Smooth muscle cell (in vitro differentiated cells): ENCODE results near the gene FADS6. TPM values are rescaled to one million over a fixed set of nuclear protein-coding genes. Genes with fewer than 3 reads are reported as not detected.

Experiments used
- DNase-seq: peaks from one replicate; lab custom pipeline; 2025; ENCODE audit not compliant: unreplicated experiment; lab: John Stamatoyannopoulos, UW
- H2AFZ ChIP-seq: fragments of 200-600 bp; sonication (generic); 2 replicates; pipeline ENCODE4 v1.6.0; 2016; ENCODE audit warnings: antibody characterized with exemption, low read depth, mild to moderate bottlenecking
- H3F3A ChIP-seq: fragments of 200-600 bp; sonication (generic); 2 replicates; pipeline ENCODE4 v1.6.0; 2017; ENCODE audit warnings: antibody characterized with exemption, low read depth
- H3K27ac ChIP-seq: fragments of 200-600 bp; sonication (generic); 2 replicates; pipeline ENCODE4 v1.5.1; 2016; ENCODE audit warnings: low read depth, mild to moderate bottlenecking
- H3K27me3 ChIP-seq: fragments of 200-600 bp; sonication (generic); 2 replicates; pipeline ENCODE4 v1.6.1; 2016; ENCODE audit warnings: low read depth, mild to moderate bottlenecking
- H3K36me3 ChIP-seq: fragments of 200-600 bp; sonication (generic); 2 replicates; pipeline ENCODE4 v1.5.1; 2016; ENCODE audit warnings: low read depth
- H3K4me1 ChIP-seq: fragments of 200-600 bp; sonication (generic); 2 replicates; pipeline ENCODE4 v1.5.1; 2016; ENCODE audit warnings: low read depth
- H3K4me2 ChIP-seq: fragments of 200-600 bp; sonication (generic); 2 replicates; pipeline ENCODE4 v1.6.0; 2016; ENCODE audit warnings: mild to moderate bottlenecking
- H3K4me3 ChIP-seq: fragments of 200-600 bp; sonication (generic); 2 replicates; pipeline ENCODE4 v1.5.1; 2016; ENCODE audit warnings: mild to moderate bottlenecking
- H3K79me2 ChIP-seq: fragments of 200-600 bp; sonication (generic); 2 replicates; pipeline ENCODE4 v1.6.0; 2016; ENCODE audit warnings: low read depth, mild to moderate bottlenecking
- H3K9ac ChIP-seq: fragments of 200-600 bp; sonication (generic); 2 replicates; pipeline ENCODE4 v1.6.0; 2016; ENCODE audit warnings: low read depth
- H3K9me3 ChIP-seq: fragments of 200-600 bp; sonication (generic); replicated peaks from 2 replicates; pipeline ENCODE4 v1.5.1; 2016; ENCODE audit warnings: low read depth
- H4K20me1 ChIP-seq: fragments of 200-600 bp; sonication (generic); 2 replicates; pipeline ENCODE4 v1.6.0; 2016; ENCODE audit warnings: low read depth
- CTCF ChIP-seq: fragments of 200-600 bp; sonication (generic); IDR thresholded peaks from 2 replicates; pipeline ENCODE4 v1.5.1; 2017; ENCODE audit warnings: borderline replicate concordance, mild to moderate bottlenecking, antibody characterized with exemption; ENCODE audit not compliant: insufficient read depth, poor library complexity, severe bottlenecking
- WGBS: methylation state at CpG from one replicate; pipeline ENCODE4 v1.1.7; 2016; ENCODE audit warnings: low lambda C conversion rate; 5-methylcytosine and 5-hydroxymethylcytosine counted together
- polyA plus RNA-seq: library from polyadenylated mRNA; unstranded; fragments of >200 nt; fragmentation: Nextera tagmentation; extraction: Ambion mirVana; gene quantifications from 2 replicates; pipeline ENCODE4 v1.2.1, GENCODE V29; 2016
- total RNA-seq: library from RNA; depleted of rRNA; stranded (reverse); fragments of >200 nt; gene quantifications from 2 replicates; pipeline ENCODE4 v1.2.3, GENCODE V29; 2014

Gene FADS6
- total and polyA plus RNA-seq, 2 experiments from 2014 or later: not detected

- DNase-seq: no peak
- no peak overlapping the region for H3K4me2 ChIP-seq
- WGBS: 85% methylated on average over 67 of the region's 67 CpGs
- no peak overlapping the region for H3K27ac ChIP-seq
- peaks cover 9% of the 10 kb centered on the region for H3K4me1 ChIP-seq
- no peak for TF ChIP-seq CTCF
- no peak overlapping the region for H3K4me3 ChIP-seq
- no peaks in the 10 kb centered on the region for H3K9me3 ChIP-seq
- H3K79me2 ChIP-seq: no peaks in the 10 kb centered on the region
- H2AFZ ChIP-seq: no peak overlapping the region
- H3K27me3 ChIP-seq: peaks cover 23% of the 10 kb centered on the region
- H4K20me1 ChIP-seq: no peaks in the 10 kb centered on the region
- H3K9ac ChIP-seq: no peak overlapping the region
- H3F3A ChIP-seq: no peaks in the 10 kb centered on the region
- H3K36me3 ChIP-seq: no peaks in the 10 kb centered on the region
These were observed 26.2 kb upstream of the FADS6 start for GRCh38 chr17:74919440-74920305.

- Histone ChIP-seq H3K4me2 (no peak overlapping the region), H2AFZ (no peak overlapping the region), H4K20me1 (no peaks in the 10 kb centered on the region), H3K4me1 (peaks cover 7% of the 10 kb centered on the region), H3K79me2 (no peaks in the 10 kb centered on the region), H3F3A (no peaks in the 10 kb centered on the region), H3K4me3 (no peak overlapping the region), H3K9me3 (no peaks in the 10 kb centered on the region), H3K9ac (no peak overlapping the region), H3K36me3 (no peaks in the 10 kb centered on the region), H3K27ac (no peak overlapping the region), H3K27me3 (peaks cover 15% of the 10 kb centered on the region)
- 93% methylated on average over 5 of the region's 5 CpGs for WGBS
- no peak for DNase-seq
- TF ChIP-seq CTCF: no peak
These were observed 25.5 kb upstream of the FADS6 start for GRCh38 chr17:74918906-74919305.

DNA sequence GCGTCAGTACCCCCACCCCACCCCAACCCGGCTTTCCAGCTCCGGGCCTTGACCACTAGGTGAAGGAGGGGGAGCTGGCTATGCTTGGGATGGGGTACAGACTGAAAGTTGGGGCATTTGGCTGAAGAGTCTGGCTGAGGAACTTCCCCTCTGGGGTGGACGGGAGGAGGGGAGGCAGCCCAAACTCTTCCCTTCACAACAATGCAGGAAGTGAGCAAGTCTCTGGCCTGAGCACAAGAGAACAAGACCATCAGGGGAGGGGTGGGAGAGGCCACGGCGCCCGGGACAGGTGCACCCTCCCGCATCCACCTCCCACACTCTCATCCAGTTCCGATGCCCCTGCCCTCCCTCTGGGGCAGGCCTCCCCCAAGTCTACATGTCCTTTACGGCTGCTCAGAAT, 24.0 kb upstream of the FADS6 start:
- H4K20me1 ChIP-seq: no peaks in the 10 kb centered on the region
- H3K27ac ChIP-seq: no peak overlapping the region
- H3F3A ChIP-seq: no peaks in the 10 kb centered on the region
- H3K4me3 ChIP-seq: no peak overlapping the region
- DNase-seq: no peak
- no peaks in the 10 kb centered on the region for H3K9me3 ChIP-seq
- H3K9ac ChIP-seq: no peak overlapping the region
- TF ChIP-seq CTCF: no peak
- no peaks in the 10 kb centered on the region for H3K36me3 ChIP-seq
- no peaks in the 10 kb centered on the region for H3K79me2 ChIP-seq
- no peak overlapping the region for H3K4me2 ChIP-seq
- WGBS: 95% methylated on average over 10 of the region's 10 CpGs
- H3K4me1 ChIP-seq: no peaks in the 10 kb centered on the region
- peaks cover under 1% of the 10 kb centered on the region for H3K27me3 ChIP-seq
- no peak overlapping the region for H2AFZ ChIP-seq

GRCh38 chr17:74916851-74917199, 23.4 kb upstream of the FADS6 start:
- H3K9ac ChIP-seq: no peak overlapping the region
- no peak for TF ChIP-seq CTCF

More at GRCh38 chr17:74916851-74917199, 23.4 kb upstream of the FADS6 start:
- Histone ChIP-seq H3K79me2 (no peaks in the 10 kb centered on the region), H3K9me3 (no peaks in the 10 kb centered on the region), H3K27me3 (no peaks in the 10 kb centered on the region), H3K4me3 (no peak overlapping the region), H3K4me2 (no peak overlapping the region), H3K36me3 (no peaks in the 10 kb centered on the region), H2AFZ (no peak overlapping the region), H3K4me1 (no peaks in the 10 kb centered on the region), H3K27ac (no peak overlapping the region), H4K20me1 (no peaks in the 10 kb centered on the region), H3F3A (no peaks in the 10 kb centered on the region)
- no peak for DNase-seq
- 97% methylated on average over 11 of the region's 11 CpGs for WGBS
